Peyer's patch (tissue), 4 donors: ENCODE measurements around the gene VPS36. TPM values are rescaled to one million over a fixed set of nuclear protein-coding genes. Genes with fewer than 3 reads are reported as not detected.
A peak's percentile ranks its signal among the peaks of the same experiment; 100 is the strongest.

Source experiments
- DNase-seq, 3 donors: peaks; one replicate each; pipeline ENCODE4 v3.0.0-alpha.2; 2017 to 2019
- H3K27ac ChIP-seq, 4 donors: fragments of 200-600 bp; sonication (generic); one replicate each; pipeline ENCODE4 v1.5.1; 2016 to 2019
- H3K27me3 ChIP-seq, 2 donors: fragments of 200-600 bp; sonication (generic); one replicate each; pipeline ENCODE4 v1.5.1; 2019
- H3K36me3 ChIP-seq, 3 donors: fragments of 200-600 bp; sonication (generic); one replicate each; pipeline ENCODE4 v1.5.1; 2016 to 2019
- H3K4me1 ChIP-seq, 4 donors: fragments of 200-600 bp; sonication (generic); one replicate each; pipeline ENCODE4 v1.5.1; 2016 to 2019
- H3K4me3 ChIP-seq, 4 donors: fragments of 200-600 bp; sonication (generic); 1 replicate in 3 of 4; 2 replicates in 1 of 4; pipeline ENCODE4 v1.5.1; 2016 to 2019; ENCODE audit warnings: mild to moderate bottlenecking in 1 of 4
- H3K9me3 ChIP-seq, 4 donors: fragments of 200-600 bp; sonication (generic); one replicate each; pipeline ENCODE4 v1.5.1; 2016 to 2019; ENCODE audit warnings: mild to moderate bottlenecking in 1 of 4
- POLR2A ChIP-seq, 2 donors: fragments of 450-650 bp; IDR thresholded peaks; one replicate each; pipeline ENCODE4 v1.5.1; 2017; ENCODE audit warnings: antibody characterized with exemption in 2 of 2, mild to moderate bottlenecking in 2 of 2, moderate library complexity in 2 of 2
- total RNA-seq, 4 donors: library from RNA; depleted of rRNA; stranded (reverse); fragments of >200 nt; gene quantifications; one replicate each; pipeline ENCODE4 v1.1.0, GENCODE V29; 2016
- TF ChIP-seq, protein P1 (sequence below), 6 experiments: fragments of 450-650 bp in 4 of 6; fragments of 200-600 bp in 2 of 6; sonication (generic) in 1 of 6; IDR thresholded peaks; one replicate each; pipeline ENCODE4 v1.5.1; 2017 to 2019; ENCODE audit warnings: antibody characterized with exemption in 6 of 6, mild to moderate bottlenecking in 3 of 6, moderate library complexity in 1 of 6

The VPS36 gene
- total RNA-seq, 4 donors from 2014 or later = 52.0 to 87.0 (median 78.7) TPM

DNA sequence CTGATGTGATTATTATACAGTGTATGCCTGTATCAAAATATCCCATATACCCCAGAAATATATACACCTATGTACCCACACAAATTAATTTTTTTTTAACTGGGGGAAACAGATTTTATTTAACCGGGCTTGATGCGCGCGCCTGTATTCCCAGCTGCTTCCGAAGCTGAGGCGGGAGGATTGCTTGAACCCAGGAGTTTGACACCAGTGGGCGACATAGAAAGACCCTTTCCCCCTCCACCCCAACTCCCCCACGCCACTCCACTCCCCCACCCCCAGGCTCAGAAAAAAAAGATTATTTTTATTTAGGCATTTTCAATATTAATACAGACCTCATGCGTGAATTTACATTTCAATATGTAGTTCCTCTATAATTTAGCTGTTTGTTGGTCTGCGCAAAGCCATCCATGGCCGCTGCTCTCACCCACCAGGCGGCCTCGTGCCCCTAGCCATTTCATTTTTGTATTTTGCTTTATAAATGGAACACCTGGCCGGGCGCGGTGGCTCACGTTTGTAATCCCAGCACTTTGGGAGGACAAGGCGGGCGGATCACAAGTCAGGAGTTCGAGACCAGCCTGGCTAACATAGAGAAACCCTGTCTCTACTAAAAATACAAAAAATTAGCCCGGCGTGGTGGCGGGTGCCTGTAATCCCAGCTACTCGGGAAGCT lies 836 bp upstream of the VPS36 start:
- TF ChIP-seq POLR2A (IDR thresholded peaks at IDR 0.05) = no peak
- TF ChIP-seq, protein P1, sequence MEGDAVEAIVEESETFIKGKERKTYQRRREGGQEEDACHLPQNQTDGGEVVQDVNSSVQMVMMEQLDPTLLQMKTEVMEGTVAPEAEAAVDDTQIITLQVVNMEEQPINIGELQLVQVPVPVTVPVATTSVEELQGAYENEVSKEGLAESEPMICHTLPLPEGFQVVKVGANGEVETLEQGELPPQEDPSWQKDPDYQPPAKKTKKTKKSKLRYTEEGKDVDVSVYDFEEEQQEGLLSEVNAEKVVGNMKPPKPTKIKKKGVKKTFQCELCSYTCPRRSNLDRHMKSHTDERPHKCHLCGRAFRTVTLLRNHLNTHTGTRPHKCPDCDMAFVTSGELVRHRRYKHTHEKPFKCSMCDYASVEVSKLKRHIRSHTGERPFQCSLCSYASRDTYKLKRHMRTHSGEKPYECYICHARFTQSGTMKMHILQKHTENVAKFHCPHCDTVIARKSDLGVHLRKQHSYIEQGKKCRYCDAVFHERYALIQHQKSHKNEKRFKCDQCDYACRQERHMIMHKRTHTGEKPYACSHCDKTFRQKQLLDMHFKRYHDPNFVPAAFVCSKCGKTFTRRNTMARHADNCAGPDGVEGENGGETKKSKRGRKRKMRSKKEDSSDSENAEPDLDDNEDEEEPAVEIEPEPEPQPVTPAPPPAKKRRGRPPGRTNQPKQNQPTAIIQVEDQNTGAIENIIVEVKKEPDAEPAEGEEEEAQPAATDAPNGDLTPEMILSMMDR (IDR thresholded peaks at IDR 0.05) = no peak
- no peak for DNase-seq
- Histone ChIP-seq H3K4me3 (no peak overlapping the region), H3K4me1 (peaks cover 0 to 24% (median 7%) of the 10 kb centered on the region in 4 donors), H3K27ac (peak overlapping the region in 2 of 4 donors; percentile 91 to 99), H3K9me3 (no peaks in the 10 kb centered on the region), H3K27me3 (no peaks in the 10 kb centered on the region), H3K36me3 (no peaks in the 10 kb centered on the region)

DNA sequence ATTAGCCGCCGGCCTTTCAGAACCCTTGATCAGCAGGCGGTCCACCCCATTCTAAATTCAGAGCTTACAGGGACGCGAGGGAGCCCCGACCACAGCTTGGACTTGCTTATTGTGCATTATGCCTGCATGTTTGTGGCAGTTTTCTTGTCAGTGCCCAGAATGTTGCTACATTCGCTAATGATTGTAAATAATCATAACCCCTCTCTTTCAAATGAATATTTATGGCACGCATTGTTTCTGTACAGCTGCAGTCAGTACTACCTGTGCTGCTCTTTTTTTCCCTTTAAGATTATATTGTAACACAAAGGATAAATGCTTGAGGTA lies 321 bp upstream of the VPS36 start:
- Histone ChIP-seq H3K4me1 (peaks cover 0 to 22% (median 7%) of the 10 kb centered on the region in 4 donors), H3K27me3 (no peaks in the 10 kb centered on the region), H3K36me3 (no peaks in the 10 kb centered on the region), H3K9me3 (no peaks in the 10 kb centered on the region), H3K4me3 (peak overlapping the region in 3 of 4 donors; percentile 69 to 90 (median 76)), H3K27ac (peak overlapping the region in 3 of 4 donors; percentile 91 to 99 (median 97))
- TF ChIP-seq POLR2A (IDR thresholded peaks at IDR 0.05) = no peak
- TF ChIP-seq, protein P1 (IDR thresholded peaks at IDR 0.05) = peak in 1 of 6 experiments; percentile 30
- DNase-seq = no peak

DNA sequence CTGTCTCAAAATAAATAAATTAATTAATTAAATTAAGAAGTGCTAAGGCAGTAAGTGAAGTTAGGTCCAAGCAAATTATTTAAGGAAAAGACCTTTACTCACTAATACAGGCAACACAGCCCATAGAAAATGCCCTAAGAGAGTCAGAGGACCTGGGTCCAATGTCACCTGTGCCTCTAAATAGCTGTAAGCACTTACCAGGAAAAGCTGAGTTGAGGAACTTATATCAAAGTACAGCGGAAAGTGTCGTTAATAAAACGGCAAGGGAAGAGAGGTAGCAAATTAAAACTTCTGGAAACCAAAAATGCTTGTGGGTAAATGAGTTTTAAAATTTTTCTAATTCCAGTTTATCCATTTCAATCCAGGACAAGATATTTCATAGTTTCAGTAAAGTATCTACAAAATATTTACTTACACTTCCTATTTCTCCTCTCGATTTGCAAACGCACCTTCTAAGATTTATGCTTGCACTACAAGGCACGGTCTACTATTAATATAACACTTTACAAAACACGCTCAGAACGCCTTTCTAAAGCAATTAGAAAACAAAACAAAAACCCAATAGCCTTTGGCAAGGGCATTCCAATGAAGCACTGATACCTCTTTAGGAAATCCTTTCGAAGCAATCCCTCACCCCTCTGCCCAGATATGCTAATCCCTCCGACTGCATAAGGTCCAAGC lies 963 bp downstream of the VPS36 start:
- H3K4me3 ChIP-seq = peak overlapping the region; percentile 62 to 90 (median 72)
- TF ChIP-seq, protein P1 (IDR thresholded peaks at IDR 0.05) = no peak
- TF ChIP-seq POLR2A (IDR thresholded peaks at IDR 0.05) = peak in 1 of 2 donors; percentile 18
- peaks cover 0 to 20% (median 7%) of the 10 kb centered on the region in 4 donors for H3K4me1 ChIP-seq
- H3K9me3 ChIP-seq = no peaks in the 10 kb centered on the region
- no peak for DNase-seq
- no peaks in the 10 kb centered on the region for H3K36me3 ChIP-seq
- H3K27me3 ChIP-seq = no peaks in the 10 kb centered on the region
- peak overlapping the region; percentile 91 to 99 (median 97) for H3K27ac ChIP-seq

DNA sequence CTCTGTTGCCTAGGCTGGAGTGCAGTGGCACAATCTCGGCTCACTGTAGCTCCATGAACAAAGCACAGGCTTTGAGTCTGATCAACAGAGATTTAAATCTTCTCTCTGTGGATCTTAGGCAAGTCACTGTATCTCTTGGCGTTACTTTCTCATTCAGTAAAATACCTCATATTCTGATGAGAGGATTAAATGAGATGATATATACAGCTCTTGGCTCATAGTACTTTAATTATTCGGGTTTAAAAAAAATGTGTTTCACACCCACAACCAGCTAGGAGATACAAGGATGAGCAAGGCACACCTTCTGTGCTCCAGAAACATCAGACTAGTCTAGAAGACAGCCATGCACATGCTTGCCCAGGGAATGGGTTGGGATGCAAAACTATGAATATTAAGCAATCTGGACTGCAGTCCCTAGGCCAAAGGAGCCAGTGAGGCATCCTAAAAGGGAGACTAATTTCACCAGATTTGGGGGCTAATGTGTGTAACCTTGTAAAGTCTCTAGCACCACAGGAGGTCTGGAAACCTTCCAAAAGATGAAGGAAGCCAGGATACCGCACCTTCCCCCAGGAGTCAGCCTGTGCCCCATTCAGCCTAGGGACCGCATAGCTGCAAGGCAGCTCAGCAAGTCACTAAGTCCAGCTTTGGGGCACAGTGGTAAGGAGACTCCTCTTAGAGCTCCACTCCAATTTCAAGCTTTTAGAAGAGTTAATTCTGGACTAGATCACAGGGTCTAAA lies 2.5 kb downstream of the VPS36 start:
- peaks cover 0 to 17% (median 4%) of the 10 kb centered on the region in 4 donors for H3K4me1 ChIP-seq
- H3K27me3 ChIP-seq = no peaks in the 10 kb centered on the region
- no peak for DNase-seq
- no peak overlapping the region for H3K4me3 ChIP-seq
- no peak overlapping the region for H3K27ac ChIP-seq
- H3K36me3 ChIP-seq = no peaks in the 10 kb centered on the region
- TF ChIP-seq, protein P1 (IDR thresholded peaks at IDR 0.05) = no peak
- TF ChIP-seq POLR2A (IDR thresholded peaks at IDR 0.05) = no peak
- H3K9me3 ChIP-seq = no peaks in the 10 kb centered on the region

DNA sequence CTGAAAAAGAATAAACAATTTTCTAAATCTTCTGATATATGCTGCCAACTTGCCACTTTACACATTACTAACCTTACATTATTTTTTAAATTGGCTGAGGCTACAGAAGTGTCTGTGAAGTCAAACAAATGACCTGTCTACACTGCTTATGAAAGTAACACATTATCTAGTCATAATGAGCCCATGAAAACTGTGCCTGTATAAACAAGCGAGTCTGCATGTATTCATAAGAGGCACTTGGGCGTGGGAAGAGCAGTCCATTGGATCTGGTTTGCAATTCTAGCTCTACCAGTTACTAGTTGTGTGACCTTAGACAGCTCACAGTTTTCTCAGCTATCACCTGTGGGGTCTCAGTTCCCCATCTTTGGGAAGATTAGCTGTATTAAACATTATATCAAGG lies 3.1 kb downstream of the VPS36 start:
- no peak for DNase-seq
- Histone ChIP-seq H3K27ac (no peak overlapping the region), H3K36me3 (peaks cover 0 to under 1% (median 0%) of the 10 kb centered on the region in 3 donors), H3K9me3 (no peaks in the 10 kb centered on the region), H3K4me3 (no peak overlapping the region), H3K27me3 (no peaks in the 10 kb centered on the region), H3K4me1 (peaks cover 0 to 17% (median 4%) of the 10 kb centered on the region in 4 donors)
- TF ChIP-seq POLR2A (IDR thresholded peaks at IDR 0.05) = no peak
- TF ChIP-seq, protein P1 (IDR thresholded peaks at IDR 0.05) = no peak
